Stimulated activated CD4-positive, alpha-beta T cell treated with anti-CD3 and anti-CD28 coated beads, Interleukin-4, amount 100 ng/mL, for 1 hour (primary cell): ENCODE measurements around the gene ELAVL3.
"Not testable (repeated sequence)": the region's sequence is repeated elsewhere in the genome, so short reads cannot be mapped to it uniquely, and the experiment has no call there.

Source experiments
- DNase-seq: peaks from one replicate; pipeline ENCODE4 v3.0.0-alpha.2; 2020

The ELAVL3 gene

DNA sequence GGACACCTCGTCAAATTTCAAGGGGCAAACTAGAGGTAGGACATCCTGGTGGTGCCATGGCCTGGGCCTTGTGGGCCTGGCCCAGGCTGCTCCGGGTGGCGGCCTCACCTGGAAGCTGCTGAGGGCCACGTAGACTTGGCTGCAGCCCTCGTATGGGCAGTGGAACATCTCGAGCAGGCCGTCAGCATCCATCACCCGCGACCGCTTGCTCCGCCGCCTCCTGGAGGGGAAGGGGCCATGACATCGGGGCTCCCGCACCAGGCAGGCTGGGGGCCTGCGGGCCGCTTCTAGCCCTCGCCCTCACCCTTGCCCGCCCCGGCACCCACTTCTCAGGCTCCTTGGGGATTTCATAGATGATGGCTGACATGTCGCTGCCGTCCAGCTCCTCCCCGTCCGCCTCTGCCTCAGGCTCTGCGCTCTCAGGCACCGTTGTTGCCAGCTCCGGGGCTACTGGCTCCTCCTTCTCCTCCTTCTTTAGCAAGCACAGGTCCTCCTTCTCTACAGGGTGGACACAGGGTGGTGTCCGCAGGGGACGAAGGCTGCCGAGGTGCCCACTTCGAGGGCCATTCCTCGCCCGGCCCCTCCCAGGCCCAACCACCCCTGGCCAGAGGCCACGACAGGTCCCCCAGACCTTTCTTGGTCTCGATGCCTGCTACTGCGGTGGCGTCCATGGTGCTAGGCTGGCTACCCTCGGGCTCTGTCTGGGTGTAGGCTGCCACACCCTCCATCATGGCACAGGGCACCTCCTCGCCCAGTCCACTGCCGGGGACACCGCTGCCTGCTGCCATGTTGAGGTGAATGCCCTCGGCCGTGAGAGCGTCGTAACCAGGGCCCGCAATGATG is 6.0 kb upstream of the ELAVL3 start:
- no peak for DNase-seq

DNA sequence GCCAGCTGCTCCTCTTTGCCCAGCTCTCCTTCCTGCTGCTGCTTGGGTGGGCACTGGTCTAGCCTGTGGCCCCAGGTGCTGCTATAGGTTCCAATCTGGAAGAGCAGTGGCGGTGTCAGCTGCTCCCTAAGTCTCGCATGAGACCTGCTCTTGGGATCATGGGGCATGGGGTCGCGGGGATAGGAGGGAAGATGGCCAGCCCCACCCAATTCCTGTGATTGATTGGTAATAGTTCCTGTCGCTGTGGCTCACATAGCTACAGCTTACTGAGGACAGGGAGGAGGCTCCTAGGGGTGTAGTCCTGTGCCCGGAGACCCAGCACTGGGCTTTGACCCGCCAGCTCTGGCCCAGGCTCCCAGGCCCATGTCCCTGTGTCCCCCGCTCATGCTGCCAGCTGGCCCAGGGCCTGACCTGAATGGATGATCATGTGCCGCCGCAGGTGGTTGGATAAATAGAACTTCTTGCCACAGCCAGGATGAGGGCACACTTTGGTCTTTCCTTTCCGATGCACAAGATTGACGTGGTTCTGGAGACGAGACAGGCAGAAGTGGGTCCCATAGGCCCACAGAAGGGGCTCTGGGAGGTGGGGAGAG is 4.5 kb upstream of the ELAVL3 start:
- no peak for DNase-seq

DNA sequence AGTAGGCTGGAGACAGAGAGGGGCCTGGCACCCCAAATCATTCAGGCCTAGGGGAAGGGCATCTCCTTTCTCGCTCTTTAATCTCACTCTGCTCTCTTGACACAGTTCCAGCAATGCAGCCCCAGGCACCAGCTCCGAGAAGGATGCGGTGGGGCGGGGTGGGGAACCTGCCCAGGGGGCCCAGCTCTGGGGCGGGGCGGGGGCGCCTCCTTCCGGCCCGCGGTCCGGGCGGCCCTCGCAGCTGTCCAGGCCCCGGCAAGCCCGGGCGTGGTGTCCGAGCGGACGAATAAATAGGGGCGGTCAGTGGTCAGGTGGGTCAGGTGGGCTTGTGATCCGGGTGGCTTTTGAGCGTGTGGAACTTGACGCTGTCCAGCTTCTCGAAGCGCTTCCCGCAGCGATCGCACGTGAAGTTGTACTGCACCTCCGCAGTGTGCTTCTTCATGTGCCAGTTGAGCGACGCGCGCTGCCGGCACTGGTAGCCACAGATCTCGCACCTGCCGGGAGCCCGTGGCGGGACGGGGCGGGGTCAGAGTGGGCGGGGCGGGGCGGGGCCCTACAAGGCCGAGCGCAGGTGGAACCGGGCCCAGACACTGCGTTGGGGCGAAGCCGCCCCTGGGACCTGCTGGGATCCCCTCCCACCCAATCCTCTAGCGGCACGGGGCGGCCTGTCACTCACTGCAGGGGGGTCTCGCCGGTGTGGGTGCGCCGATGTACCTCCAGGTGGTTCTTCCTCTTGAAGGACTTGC is 2.7 kb upstream of the ELAVL3 start:
- no peak for DNase-seq

DNA sequence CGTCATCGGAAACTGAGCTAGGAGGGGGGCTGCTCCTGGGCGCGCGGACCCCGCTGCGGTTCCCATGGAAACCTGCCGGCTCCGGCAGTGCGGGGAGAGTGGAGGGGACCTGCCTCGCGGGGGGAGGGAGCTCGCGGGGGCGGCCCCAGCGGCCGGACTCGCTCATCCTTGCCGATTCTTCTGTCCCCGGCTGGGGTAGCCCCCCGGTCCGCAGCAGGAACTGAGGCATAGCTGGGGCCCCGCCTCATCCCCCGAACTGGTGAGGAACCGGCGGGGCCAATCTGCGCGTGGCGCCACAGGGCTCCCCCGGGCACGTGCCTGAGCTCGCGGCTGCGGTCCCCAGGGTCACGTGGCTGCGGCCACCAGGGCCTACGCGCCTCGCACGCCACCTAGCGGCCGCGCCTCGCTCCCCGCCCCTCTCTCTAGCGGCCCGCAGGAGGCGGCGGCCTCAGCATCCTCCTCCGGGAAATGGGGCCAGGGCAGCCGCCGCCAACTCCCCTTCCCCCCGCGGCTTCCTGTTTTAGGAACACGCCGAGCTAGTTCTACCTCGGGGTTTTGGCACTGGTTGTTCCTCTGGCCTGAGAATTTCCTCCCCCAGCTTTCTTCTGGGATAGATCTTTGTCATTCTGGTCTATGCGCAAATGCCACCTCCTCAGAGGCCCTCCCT is 1.7 kb upstream of the ELAVL3 start:
- DNase-seq, result peak; percentile 88

DNA sequence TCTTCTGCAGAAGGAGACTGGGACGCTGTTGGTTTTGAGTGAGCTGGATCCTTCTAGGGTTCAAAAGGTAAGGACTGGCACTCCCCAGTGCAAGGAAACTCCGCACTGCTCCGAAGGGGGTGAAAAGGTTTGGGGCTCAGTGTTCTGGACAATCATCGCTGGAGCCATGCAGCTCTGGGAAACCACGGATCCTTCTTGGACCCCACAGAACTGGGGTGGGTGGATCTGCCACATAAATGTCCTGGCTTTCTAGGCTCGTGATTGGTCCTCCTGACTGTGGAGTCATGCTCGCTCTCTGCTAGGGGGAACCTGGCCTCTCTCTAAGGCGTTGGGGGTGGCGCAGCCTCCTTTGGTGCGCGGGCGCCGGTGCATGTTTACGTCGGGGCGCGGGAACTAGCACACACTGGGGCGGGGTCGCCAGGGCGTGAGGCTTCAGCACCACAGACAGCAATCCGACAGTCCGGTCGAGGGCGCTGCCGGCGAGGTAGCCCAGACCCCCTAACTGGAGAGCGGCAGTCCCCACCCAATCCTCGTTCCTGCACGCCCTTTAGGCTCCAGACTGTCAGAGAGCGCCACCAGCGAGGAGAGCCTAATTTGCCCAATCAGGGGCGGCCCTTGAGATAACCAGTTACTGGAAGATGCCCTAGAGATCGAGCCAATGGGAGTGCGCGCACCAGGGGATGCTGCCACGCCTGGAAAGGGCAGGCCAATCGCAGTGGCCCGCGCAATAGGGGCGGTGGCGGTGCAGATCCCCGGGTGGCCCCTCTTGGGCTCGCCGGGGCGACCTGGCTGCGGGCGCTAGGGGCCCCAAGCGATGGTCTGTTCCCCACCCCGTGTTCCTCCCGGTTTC is 913 bp upstream of the ELAVL3 start:
- DNase-seq, result peak; percentile 77

DNA sequence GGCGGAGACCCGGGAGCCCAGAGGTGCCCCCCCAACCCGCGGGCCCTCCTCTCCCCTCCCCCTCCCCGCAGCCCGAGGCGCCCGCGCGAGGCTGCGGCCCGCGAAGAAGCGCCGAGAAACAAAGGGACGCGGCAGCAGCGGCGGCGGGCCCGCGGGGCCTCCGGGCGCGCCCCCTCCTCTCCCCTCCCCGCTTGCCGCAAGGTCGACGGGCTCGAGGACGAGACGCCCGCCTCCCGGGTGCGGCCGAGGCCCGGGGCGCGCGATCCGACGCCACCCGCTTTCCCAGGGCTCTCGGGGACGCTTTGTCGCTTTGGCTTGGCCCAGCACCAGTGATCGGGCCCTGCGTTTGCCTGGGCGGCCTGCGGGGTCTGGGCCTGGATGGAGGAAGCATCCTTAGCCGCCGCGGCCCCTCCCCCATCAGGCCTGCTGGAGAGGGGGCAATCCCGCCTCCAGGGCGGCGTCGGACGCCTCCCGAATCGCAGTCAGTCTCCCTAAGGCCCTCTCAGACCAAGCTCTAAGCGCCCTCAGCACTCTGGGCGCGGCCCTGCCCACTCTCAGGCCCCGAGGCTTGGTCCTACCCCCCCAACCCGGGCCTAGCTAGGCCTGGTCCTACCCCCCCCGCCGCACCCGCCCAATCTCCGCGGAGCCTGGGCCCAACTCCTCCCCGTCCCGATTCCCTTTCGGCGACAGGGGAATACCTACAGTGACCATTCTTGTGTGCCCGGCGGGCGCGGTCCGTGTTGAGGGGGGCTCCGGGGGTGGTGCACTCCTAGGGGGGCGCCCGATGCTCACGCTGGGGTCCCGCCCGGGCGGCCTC is 740 bp downstream of the ELAVL3 start:
- DNase-seq, result no peak

DNA sequence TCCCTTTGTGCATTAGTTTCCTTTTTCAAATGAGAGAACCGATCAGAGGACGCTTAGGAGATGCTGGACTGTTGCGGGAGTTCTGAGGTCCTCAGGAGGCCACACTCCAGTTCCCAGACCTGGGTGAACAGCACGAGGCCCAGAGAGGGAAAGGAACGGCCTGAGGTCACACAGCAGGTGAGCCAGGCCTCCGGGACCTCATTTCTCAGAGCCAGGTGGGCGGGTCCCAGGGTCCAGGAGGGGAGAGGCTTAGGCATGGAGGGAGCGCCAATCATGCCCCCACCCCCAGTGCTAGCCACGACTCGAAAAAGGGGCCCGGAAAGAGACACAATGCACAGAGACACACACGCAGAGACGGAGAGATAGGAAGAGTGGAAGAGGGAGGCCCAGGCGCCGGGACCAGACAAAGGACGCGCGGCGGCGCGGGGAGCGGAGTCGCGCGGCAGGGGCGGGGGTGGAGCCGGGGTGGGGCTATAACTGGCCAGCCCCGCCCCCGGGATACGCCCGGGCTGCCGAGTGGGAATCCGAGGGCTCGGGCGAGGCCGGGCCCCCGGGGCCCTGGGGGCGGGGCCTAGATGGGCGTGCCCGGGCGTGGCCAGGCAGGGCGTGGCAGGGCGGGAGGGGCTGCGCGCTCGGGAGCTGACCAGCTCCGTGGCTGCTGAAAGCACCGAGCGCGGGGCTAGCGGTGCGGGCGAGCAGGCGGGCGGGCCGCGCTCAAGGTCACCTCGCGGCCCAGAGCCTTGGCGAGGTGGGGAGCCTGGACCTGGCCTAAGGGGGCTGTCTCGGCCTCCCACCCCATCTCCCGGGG is 1.6 kb downstream of the ELAVL3 start:
- peak; percentile 19 for DNase-seq

DNA sequence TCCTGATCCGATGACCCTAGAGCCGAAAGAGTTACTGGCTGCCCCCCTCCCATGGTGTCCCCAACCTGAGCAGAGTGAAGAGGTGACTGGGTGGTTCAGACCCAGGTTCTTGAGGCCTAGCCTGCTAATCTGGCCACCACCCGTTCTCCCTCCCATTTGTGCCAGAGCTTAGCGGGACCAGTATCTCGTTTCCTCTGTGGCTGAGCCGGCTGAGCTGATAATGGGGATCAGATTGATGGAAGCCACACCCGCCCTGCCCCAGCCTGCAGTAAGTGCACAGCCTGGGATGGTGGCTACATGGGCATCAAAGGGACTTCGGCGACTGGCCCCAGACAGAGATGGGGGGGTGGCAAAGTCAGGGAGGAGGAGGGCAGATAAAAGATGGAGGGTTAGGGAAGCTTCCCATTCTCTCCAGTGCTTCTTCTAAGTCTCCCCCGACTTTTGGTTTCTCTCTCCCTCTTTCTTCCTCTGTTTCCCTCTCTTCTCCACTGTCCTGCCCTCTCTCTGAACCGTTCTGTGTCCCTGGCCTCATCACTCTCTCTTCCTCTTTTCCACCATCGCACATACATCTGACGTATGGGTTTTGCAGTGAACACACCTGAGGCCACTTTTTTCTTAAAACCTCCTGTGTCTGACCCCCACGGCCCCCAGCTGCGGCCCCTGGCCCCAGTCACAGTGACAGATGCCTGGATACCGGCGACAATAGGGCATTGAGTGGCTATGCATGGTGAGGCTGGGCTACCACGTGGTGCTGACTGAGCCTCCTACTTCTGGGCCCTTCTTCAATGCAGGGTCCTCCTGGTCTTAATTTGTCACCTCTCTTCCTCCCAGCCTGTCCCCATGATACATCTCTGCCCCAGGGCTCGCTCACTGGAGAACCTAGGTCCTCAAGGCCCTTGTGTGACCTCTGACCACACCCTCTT is 2.4 kb downstream of the ELAVL3 start:
- DNase-seq, result no peak

DNA sequence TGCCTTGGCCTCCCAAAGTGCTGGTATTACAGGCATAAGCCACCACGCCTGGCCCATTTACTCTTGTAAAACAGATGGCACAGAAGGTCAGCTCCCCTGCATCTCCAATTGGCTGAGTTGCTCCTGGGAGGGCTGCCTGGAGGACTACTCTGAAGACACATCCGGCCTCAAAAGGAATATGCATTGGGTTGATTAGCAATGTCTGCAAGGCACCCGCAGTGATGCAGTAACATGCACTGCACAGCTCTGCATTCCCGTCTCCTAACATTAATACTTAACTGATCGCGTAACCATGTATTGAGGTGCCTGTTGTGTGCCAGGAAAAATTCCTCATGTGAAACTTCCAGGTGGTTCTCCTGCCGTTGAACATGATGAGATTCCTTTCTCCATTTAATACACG is 5.0 kb downstream of the ELAVL3 start:
- DNase-seq, result no peak

DNA sequence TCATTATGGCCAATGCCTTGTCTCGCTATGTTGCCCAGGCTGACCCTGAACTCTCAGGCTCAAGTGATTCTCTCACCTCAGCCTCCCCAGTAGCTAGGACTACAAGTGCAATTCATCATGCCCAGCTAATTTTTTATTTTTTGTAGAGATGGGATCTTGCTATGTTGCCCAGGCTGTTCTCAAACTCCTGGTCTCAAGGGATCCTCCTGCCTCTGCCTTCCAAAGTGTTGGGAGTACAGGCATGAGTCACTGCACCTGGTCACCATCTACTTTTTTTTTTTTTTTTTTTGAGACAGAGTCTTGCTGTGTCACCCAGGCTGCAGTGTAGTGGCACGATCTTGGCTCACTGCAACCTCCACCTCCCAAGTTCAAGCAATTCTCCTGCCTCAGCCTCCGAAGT is 5.5 kb downstream of the ELAVL3 start:
- DNase-seq, result not testable (repeated sequence)

DNA sequence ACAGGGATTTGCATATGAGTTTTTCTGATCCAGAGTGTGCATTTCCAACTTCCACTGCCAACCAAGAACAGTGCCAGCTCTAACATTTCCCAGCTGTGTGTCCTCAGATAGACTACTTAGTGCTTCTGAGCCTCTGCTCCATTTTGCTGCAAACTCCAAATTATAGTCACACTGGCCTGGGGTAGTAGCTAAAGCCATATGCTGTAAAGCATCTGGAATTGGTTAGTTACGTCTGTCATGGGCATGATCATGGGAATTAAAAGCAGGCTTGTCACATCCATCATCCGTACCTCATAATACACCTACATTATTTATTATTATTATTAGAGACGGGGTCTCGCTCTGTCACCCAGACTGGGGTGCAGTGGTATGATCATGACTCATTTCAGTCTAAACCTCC is 7.1 kb downstream of the ELAVL3 start:
- DNase-seq, result no peak

DNA sequence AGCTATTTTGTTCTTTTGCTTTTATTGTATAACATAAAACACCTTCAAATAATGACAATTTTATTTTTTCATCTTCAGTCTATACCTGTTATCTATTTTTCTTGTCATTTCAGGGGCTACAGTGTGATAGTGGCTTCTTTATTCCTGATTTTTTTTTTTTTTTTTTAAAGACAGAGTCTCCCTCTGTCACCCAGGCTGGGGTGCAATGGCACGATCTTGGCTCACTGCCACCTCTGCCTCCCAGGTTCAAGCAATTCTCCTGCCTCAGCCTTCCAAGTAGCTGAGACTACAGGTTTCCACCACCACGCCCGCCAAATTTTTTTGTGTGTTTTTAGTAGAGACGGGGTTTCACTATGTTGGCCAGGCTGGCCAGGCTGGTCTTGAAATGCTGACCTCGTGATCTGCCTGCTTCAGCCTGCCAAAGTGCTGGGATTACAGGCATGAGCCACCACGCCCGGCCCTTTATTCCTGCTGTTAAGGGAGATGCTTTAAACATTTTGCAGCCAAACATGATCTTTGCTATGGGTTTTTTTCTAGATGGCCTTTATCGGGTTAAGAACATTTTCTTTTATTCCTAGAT is 12.5 kb downstream of the ELAVL3 start:
- DNase-seq, result not testable (repeated sequence)

DNA sequence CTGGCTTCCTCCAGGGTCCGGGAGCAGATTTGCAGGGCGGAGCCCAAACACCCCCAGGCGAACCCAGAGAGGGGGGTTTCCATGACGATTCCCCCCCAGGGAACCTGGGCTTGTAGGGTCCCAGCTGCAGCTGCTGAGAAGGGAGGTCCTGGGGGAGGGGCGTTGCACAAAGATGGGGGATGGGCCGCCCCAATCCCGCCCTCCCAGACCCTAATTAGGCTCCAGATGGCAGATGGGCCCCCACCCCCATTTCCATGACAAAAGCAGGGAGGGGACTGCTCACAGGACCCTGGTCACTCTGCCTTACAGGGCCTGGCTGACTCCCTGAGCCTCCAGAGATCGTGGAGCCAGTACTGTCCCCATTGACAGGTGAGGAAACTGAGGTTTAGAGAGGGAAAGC is 15.2 kb downstream of the ELAVL3 start:
- no peak for DNase-seq

DNA sequence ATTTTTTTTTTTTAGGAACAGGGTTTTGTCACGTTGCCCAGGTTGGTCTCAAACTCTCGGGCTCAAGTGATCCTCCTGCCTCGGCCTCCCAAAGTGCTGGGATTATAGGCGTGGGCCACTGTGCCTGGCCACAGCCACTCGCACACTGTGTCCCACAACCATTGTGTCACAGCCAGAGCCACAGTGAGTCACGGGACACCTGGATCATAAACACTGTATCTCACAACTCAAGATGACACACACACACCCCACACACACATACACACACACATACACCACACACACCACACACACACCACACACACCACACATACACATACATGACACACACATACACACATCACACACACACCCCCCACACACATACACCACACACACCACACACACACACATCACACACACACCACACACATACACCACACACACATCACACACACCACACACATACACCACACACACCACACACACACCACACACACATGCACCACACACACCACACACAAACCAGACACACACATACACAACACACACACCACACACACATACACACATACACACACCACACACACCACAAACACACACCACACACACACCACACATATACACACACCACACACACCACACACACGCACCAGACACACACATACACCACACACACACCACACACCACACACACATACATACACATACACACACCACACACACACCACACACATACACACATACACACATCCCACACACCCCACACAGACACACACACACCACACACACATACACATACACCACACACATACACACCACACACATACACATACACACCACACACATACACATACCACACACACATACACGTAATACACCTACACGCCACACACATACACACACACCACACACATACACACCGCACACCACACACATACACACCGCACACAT is 16.2 kb downstream of the ELAVL3 start:
- DNase-seq, result no peak

DNA sequence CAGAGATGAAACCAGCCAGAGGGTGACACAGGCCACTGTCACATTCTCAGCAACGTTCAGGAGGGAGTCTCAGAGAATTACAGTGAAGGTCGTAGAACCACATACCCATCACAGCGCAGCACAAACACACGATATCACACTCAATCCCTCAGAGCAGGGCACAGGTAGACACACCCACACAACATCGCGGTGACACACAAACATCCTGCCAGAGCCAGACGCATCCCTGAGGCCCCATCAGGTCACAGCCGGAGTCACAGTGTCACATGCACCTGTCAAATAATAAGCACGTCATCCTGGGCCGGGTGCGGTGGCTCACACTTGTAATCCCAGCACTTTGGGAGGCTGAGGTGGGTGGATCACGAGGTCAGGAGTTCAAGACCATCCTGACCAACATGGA is 17.5 kb downstream of the ELAVL3 start:
- DNase-seq, result no peak

DNA sequence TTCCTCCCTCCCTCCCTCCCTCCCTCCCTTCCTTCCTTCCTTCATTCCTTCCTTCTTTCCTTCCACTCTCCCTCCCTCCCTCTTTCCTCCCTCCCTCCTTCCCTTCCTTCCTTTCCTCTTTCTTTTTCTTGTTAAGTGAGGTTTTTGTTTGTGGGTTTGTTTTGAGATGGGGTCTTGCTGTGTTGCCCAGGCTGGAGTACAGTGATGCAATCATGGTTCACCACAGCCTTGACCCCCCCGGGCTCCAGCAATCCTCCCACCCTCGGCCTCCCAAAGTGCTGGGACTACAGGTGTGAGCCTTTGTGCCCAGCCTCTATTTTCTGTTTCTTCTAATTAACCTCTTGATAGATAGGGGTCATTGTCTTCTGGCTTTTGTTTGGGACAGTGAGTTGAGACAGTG is 19.4 kb downstream of the ELAVL3 start:
- DNase-seq, result no peak

DNA sequence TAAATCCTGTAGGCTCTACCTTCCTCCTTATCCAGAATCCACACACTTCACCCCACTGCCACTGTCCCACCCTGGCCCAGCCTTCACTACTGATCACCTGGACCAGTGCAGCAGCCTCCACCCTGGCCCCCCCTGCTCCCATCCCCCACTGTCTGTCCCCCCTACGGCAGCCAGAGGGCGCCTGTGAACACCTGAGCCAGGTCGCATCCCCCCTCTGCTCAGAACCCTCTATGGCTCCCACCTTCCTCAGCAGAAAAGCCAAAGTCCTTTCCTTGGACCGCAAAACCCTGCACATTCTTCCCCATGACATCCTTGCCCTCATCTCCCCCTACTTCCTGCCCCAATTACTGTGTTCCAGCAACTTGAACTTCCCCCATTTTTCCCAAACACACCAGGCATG is 20.6 kb downstream of the ELAVL3 start:
- DNase-seq, result no peak

DNA sequence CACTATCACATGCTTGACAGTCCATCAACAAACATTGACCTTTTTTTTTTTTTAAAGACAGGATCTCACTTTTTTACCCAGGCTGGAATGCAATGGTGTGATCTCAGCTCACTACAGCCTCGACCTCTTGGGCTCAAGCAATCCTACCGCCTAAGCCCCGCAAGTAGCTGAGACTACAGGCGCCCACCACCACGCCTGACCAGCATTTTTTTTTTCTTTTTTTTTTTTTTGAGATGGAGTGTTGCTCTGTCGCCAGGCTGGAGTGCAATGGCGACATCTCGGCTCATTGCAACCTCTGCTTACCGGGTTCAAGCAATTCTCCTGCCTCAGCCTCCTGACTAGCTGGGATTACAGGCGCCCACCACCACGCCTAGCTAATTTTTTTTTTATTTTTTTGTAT is 21.9 kb downstream of the ELAVL3 start:
- not testable (repeated sequence) for DNase-seq
